ENCODE results near the gene DLGAP4. TPM values are rescaled to one million over a fixed set of nuclear protein-coding genes. Genes with fewer than 3 reads are reported as not detected.

DLGAP4 gene
- total and polyA plus RNA-seq, 2 of the 8 experiments (the other 6 are each of a cell fraction or from before 2014, with no cell fraction given): 41.2 to 57.2 TPM

DNA sequence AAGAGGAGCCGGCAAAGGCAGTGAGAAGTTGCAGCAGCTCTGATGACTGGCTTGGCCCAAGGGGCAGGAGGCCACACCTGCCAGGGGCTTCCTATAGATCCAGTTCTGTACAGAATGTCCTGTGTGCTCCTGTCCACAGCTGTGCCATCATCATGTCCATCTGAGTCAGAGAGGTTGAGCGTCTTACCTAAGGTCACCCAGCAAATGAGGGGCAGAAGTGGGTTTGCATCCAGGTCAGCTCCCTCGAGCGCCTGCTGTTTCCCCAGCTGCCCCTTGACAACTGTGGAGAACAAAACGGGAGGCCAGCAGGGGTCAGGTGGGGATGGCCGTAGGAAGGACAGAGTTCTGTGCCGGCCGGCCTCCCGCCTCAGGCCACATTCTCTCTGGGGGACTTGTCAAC, 47.6 kb downstream of the DLGAP4 start (continued):
- TF ChIP-seq, protein P1, sequence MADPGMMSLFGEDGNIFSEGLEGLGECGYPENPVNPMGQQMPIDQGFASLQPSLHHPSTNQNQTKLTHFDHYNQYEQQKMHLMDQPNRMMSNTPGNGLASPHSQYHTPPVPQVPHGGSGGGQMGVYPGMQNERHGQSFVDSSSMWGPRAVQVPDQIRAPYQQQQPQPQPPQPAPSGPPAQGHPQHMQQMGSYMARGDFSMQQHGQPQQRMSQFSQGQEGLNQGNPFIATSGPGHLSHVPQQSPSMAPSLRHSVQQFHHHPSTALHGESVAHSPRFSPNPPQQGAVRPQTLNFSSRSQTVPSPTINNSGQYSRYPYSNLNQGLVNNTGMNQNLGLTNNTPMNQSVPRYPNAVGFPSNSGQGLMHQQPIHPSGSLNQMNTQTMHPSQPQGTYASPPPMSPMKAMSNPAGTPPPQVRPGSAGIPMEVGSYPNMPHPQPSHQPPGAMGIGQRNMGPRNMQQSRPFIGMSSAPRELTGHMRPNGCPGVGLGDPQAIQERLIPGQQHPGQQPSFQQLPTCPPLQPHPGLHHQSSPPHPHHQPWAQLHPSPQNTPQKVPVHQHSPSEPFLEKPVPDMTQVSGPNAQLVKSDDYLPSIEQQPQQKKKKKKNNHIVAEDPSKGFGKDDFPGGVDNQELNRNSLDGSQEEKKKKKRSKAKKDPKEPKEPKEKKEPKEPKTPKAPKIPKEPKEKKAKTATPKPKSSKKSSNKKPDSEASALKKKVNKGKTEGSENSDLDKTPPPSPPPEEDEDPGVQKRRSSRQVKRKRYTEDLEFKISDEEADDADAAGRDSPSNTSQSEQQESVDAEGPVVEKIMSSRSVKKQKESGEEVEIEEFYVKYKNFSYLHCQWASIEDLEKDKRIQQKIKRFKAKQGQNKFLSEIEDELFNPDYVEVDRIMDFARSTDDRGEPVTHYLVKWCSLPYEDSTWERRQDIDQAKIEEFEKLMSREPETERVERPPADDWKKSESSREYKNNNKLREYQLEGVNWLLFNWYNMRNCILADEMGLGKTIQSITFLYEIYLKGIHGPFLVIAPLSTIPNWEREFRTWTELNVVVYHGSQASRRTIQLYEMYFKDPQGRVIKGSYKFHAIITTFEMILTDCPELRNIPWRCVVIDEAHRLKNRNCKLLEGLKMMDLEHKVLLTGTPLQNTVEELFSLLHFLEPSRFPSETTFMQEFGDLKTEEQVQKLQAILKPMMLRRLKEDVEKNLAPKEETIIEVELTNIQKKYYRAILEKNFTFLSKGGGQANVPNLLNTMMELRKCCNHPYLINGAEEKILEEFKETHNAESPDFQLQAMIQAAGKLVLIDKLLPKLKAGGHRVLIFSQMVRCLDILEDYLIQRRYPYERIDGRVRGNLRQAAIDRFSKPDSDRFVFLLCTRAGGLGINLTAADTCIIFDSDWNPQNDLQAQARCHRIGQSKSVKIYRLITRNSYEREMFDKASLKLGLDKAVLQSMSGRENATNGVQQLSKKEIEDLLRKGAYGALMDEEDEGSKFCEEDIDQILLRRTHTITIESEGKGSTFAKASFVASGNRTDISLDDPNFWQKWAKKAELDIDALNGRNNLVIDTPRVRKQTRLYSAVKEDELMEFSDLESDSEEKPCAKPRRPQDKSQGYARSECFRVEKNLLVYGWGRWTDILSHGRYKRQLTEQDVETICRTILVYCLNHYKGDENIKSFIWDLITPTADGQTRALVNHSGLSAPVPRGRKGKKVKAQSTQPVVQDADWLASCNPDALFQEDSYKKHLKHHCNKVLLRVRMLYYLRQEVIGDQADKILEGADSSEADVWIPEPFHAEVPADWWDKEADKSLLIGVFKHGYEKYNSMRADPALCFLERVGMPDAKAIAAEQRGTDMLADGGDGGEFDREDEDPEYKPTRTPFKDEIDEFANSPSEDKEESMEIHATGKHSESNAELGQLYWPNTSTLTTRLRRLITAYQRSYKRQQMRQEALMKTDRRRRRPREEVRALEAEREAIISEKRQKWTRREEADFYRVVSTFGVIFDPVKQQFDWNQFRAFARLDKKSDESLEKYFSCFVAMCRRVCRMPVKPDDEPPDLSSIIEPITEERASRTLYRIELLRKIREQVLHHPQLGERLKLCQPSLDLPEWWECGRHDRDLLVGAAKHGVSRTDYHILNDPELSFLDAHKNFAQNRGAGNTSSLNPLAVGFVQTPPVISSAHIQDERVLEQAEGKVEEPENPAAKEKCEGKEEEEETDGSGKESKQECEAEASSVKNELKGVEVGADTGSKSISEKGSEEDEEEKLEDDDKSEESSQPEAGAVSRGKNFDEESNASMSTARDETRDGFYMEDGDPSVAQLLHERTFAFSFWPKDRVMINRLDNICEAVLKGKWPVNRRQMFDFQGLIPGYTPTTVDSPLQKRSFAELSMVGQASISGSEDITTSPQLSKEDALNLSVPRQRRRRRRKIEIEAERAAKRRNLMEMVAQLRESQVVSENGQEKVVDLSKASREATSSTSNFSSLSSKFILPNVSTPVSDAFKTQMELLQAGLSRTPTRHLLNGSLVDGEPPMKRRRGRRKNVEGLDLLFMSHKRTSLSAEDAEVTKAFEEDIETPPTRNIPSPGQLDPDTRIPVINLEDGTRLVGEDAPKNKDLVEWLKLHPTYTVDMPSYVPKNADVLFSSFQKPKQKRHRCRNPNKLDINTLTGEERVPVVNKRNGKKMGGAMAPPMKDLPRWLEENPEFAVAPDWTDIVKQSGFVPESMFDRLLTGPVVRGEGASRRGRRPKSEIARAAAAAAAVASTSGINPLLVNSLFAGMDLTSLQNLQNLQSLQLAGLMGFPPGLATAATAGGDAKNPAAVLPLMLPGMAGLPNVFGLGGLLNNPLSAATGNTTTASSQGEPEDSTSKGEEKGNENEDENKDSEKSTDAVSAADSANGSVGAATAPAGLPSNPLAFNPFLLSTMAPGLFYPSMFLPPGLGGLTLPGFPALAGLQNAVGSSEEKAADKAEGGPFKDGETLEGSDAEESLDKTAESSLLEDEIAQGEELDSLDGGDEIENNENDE (IDR thresholded peaks at IDR 0.05; ENCODE audit: insufficient replicate concordance, low read length): no peak
- TF ChIP-seq ASH2L (IDR thresholded peaks at IDR 0.05; ENCODE audit: low read length) (no peak), CREB1 (IDR thresholded peaks at IDR 0.05) (no peak), RAD21 (IDR thresholded peaks at IDR 0.05 in 1 of 2, conservative IDR thresholded peaks at IDR 0.05 in 1 of 2; ENCODE audit: low read depth in 2 of 2, low read length in 2 of 2) (no peak), GABPA (IDR thresholded peaks at IDR 0.05; ENCODE audit: borderline replicate concordance, insufficient read depth, low read length) (no peak)

Measured in H1 (cell line).